Activated CD8-positive, alpha-beta memory T cell treated with anti-CD3 and anti-CD28 coated beads for 1 hour (primary cell): ENCODE results near the gene CEMIP.
"Not testable (repeated sequence)": the region's sequence is repeated elsewhere in the genome, so short reads cannot be mapped to it uniquely, and the experiment has no call there.

Source experiments
- DNase-seq, 2 donors: peaks; one replicate each; pipeline ENCODE4 v3.0.0-alpha.2; 2020; ENCODE audit warnings: low read depth in 1 of 2; ENCODE audit errors: extremely low read depth in 1 of 2

The CEMIP gene

GRCh38 chr15:80948651-80949292 lies 169.6 kb downstream of the CEMIP start:
- DNase-seq, result no peak

GRCh38 chr15:80949756-80950155 lies 170.6 kb downstream of the CEMIP start:
- no peak for DNase-seq

- no peak for DNase-seq
Measured at GRCh38 chr15:80950291-80951078, 171.3 kb downstream of the CEMIP start.

GRCh38 chr15:80951941-80952340 lies 172.8 kb downstream of the CEMIP start:
- no peak for DNase-seq

- no peak for DNase-seq
Measured at GRCh38 chr15:80953001-80953952, 174.1 kb downstream of the CEMIP start.

DNA sequence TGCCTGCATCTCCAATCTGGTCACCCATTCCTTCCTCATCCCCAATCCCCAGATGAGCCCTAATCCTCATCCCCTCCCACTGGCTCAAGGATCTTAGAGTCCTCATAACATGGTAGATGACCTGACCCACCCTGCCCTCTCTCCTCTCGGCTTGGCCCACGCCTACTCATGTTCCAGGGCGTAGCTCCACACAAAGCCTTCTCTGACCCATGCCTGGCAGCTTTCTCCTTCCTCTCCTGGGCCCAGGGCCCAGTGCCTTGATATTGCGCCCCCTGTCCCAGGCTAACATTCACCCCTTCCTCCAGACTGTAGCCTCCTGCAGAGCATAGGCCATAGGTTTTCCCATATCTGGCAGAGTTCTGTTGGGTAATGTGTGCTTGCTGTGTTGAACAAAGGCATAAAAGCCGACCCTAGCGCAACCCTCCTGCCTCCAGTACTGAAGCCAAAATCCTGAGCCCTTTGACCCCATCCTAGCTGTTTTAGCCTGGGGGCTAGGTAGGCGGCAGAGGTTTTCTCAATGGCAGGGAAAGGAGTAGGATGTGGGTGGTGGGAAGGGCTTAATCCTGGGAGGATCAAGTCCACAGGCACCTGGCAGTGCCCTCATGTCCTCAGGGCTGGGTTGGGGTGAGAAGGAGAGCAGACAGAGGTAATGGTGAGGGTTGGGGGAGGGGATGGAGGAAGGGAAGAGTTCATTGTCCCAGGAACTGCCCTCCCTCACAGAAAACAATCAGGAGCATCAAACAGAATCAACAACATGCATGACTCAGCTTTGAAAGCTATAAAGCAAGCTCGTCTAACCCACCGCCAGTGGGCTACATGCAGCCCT lies 175.0 kb downstream of the CEMIP start:
- no peak for DNase-seq

- peak in 1 of 2 donors; percentile 4 for DNase-seq
Measured at GRCh38 chr15:80955571-80956452, 176.6 kb downstream of the CEMIP start.

DNA sequence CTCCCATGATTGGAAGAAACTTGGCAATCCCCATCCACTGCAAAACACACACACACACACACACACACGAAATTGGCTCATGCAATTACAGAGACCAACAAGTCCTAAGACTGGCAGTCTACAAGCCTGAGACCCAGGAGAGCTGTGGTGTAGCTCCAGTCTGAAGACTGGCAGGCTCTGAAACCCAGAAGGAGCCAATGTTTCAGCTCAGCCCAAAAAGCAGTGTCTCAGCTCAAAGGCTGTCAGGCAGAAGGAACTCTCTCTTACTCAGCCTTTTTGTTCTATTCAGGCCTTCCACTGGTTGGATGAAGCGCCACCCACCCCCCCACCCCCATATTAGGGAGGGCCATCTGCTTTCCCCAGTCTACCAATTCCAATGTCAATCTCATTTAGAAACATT lies 178.4 kb downstream of the CEMIP start:
- no peak for DNase-seq

GRCh38 chr15:80957976-80958375 lies 178.8 kb downstream of the CEMIP start:
- no peak for DNase-seq

DNA sequence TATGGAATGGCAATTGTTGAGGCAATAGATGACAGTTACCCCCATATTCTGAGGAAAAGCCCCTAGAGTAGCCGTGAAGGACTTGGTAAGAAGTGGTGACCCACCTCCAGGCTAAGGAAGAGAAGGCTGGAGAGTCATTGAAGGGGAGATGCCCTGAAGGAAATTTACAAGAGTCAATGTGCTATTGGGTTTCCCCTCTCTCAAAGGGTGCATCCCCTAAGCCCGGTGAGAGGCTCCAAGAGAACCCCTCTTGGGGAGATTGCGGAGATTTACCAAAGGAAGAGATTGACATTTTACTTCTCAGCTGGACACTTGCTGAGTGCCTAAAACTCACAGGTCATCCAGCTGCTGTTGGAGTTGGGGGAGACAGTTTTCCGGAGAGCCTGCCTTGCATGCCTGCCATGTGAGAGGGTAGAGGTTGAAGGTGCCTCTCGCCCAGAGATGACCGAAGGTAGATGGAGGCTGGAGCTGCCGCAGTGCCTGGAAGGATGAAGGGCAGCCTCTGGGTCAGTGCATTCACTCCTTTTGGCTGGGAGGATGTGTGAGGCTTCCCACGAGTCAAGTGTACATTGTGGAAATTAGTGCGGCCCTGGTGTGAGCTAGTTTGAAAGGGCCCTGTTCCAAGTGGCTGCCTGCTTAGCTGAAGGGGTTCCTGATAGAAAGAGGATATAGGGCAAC lies 179.8 kb downstream of the CEMIP start:
- DNase-seq, result no peak

- not testable (repeated sequence) for DNase-seq
Measured at GRCh38 chr15:80965454-80965853, 186.3 kb downstream of the CEMIP start.

DNA sequence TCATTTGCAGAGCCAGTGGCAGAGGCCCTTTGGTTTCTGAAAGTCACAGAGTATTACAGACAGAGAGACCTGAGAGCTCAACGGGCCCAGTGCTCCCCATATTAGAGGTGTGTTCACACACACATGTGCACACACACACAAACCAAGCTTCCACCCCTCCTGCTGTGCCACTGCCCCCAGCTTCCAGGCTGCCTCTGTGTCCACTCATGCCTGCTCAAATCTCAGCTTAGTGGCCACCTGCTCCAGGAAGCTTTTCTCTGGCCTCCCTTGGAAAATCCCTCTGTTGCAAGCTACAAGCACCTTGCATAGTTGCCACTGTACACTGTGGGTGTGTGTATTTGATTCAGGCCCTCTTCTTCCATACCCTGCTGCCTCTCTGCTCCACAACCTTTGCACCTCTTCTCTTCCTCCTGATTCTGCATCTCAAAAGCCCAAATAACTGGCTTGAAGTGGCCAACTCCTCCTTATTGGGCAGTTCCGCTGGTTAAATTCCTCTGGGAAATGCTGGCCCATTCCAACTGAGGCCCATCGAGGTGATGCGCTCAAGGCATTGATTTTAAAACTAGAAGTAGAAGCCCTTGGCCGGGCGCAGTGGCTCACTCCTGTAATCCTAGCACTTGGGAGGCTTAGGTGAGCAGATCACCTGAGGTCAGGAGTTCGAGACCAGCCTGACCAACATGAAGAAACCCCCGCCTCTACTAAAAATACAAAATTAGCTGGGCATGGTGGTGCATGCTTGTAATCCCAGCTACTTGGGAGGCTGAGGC lies 187.4 kb downstream of the CEMIP start:
- no peak for DNase-seq

DNA sequence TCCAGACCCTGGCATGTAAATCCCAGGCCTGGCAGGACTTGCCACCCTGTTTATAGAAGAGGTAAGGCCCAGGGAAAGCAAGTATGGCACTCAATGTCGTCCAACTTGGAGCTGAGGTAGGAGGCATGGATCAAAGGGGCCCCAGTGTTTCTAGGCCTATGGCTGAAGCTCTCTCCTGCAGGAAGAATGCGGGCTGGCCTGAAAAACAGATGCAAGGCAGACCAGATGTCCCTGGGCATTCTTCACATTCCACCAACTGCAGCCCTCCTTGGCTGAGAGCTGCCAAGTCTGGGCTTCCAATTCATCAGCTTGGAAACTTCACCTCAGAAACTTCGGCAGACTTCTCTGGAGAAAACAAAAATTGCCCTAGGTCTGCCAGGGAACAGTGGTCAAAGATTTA lies 188.3 kb downstream of the CEMIP start:
- DNase-seq, result no peak

- no peak for DNase-seq
Measured at GRCh38 chr15:80967991-80968510, 188.9 kb downstream of the CEMIP start.

DNA sequence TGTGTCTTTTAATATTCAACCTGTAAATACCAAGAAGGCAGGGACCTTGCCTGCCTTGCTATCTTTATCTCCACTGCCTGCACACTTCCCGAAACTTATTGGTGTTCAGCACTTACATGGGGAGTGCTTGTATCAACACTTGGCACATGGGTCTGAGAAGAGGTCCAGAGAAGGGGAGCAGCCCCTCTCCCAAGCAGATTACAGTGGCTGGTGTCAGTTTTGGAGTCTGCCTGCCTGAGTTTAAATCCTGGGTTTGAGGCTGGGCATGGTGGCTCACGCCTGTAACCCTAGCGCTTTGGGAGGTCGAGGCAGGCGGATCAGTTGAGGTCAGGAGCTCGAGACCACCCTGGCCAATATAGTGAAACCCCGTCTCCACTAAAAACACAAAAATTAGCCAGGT lies 190.1 kb downstream of the CEMIP start:
- DNase-seq, result no peak

DNA sequence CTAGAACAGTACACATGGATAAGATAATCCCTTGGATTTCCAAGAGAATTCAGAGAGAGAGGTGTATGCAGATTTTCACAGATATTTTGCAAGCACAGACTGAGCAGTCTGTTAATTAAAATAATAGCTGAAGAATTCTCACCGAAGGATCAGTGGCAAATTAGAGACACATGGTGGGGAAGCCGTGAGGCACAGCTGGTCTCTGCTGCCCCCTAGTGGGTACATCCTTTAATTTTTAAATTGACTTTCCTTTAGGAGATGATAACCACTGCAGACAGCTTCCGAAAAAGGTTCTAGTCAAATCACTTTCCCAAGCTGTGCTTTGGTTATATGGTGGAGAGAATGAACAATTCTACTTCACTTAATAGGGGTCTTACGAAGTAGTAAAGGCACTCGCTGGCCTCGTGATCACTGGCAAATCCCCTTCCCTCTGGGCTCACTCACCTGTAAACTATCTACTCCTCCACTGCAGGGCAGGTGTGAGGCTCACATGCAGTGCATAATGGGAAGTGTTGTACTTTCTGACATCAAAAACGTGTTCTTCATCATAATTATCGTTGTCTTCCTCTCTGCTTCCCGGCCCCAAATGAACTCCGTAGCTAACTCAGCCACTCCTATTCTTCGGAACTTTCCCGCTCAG lies 191.0 kb downstream of the CEMIP start:
- peak in 1 of 2 donors; percentile 35 for DNase-seq

DNA sequence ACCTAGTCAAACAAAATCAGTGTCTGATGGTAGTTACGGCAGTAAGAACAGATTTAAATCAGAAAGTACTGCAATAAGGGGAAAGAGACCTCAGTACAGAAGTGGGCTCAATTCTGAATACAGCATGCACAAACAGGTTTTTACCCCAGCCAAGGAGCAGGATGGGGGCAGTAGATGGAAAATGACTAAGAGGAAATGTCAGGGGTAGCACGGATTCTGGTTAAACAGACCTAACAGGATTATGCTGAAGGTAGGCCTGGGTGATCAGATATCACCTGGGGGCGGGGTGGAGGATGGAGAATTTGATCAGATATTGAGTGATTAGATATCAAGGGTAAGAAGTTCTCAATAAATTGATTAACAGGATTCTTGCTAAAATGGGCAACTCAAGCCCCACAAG lies 191.5 kb downstream of the CEMIP start:
- DNase-seq, result no peak

GRCh38 chr15:80971143-80971542 lies 192.0 kb downstream of the CEMIP start:
- DNase-seq, result no peak
